ENCODE measurements around the gene HOTAIR. TPM values are rescaled to one million over a fixed set of nuclear protein-coding genes. Genes with fewer than 3 reads are reported as not detected.
A peak's percentile ranks its signal among the peaks of the same experiment; 100 is the strongest.

HOTAIR gene
- total RNA-seq, 1 experiment from 2014 or later = 7.9 TPM

DNA sequence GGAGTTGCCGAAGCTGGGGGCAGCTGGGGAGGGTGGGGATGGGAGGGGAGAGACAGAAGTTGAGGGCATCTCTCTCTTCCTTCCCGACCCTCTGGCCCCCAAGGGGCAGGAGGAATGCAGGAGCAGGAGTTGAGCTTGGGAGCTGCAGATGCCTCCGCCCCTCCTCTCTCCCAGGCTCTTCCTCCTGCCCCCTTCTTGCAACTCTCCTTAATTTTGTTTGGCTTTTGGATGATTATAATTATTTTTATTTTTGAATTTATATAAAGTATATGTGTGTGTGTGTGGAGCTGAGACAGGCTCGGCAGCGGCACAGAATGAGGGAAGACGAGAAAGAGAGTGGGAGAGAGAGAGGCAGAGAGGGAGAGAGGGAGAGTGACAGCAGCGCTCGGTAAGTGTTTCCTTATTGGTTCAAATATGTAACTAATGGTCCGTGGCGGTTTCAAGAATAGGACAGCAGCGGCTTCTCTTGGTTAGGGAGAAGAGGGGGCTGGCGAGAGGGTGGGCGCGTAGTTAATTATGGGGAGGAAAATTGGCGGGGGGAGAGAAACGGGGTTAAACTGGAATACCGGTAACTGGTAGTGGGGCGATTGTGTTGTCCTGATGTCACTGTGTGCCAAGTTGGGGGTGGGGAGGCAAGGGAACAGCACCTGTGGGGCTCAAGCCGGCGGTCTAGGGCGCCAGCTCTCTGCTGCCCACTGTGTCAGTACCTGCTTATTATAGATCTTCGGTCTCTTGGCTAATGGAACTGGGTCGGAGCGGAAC, 42.5 kb upstream of the HOTAIR start:
- Histone ChIP-seq H3K27ac (peak overlapping the region; percentile 7; the same call in 1 of the 2 replicates), H3K9me3 (ENCODE audit: insufficient read depth, low read depth) (no peaks in the 10 kb centered on the region), H3K9me2 (ENCODE audit: insufficient read depth) (no peaks in the 10 kb centered on the region), H3K27me3 (ENCODE audit: insufficient read depth, low read depth) (no peaks in the 10 kb centered on the region), H3K4me2 (peak overlapping the region; percentile 99), H4K20me1 (ENCODE audit: insufficient read depth) (no peaks in the 10 kb centered on the region), H3K36me3 (ENCODE audit: low read depth) (no peaks in the 10 kb centered on the region), H3F3A (ENCODE audit: insufficient read depth, low read depth) (no peaks in the 10 kb centered on the region), H3K79me2 (ENCODE audit: low read depth) (no peaks in the 10 kb centered on the region), H3K4me1 (replicated peaks; ENCODE audit: insufficient read depth) (no peaks in the 10 kb centered on the region; the same call in 1 of the 2 replicates), H2AFZ (peak overlapping the region; percentile 94), H3K4me3 (peak overlapping the region; percentile 82)
- intact Hi-C loops (cut with micrococcal nuclease; ENCODE audit: unreplicated experiment) = no loop called here
- peak in 1 of 2 experiments; percentile 52 for DNase-seq
- no TSS peak for BruUV-seq (replicated peaks)
- TF ChIP-seq, protein P1, sequence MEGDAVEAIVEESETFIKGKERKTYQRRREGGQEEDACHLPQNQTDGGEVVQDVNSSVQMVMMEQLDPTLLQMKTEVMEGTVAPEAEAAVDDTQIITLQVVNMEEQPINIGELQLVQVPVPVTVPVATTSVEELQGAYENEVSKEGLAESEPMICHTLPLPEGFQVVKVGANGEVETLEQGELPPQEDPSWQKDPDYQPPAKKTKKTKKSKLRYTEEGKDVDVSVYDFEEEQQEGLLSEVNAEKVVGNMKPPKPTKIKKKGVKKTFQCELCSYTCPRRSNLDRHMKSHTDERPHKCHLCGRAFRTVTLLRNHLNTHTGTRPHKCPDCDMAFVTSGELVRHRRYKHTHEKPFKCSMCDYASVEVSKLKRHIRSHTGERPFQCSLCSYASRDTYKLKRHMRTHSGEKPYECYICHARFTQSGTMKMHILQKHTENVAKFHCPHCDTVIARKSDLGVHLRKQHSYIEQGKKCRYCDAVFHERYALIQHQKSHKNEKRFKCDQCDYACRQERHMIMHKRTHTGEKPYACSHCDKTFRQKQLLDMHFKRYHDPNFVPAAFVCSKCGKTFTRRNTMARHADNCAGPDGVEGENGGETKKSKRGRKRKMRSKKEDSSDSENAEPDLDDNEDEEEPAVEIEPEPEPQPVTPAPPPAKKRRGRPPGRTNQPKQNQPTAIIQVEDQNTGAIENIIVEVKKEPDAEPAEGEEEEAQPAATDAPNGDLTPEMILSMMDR (conservative IDR thresholded peaks at IDR 0.05) = no peak
- no peak for TF ChIP-seq EZH2 (IDR thresholded peaks at IDR 0.05; ENCODE audit: low read depth)
- ChIA-PET POLR2A (ENCODE audit: unreplicated experiment) (interaction anchor here (0.5 to 0.8 kb wide), 6 partner anchors 19 to 427 kb away, joined by 3 to 31 read pairs (median 4); partner anchors contain the start of gene SMUG1), CTCF (interaction anchor here (0.6 to 1.8 kb wide), 7 partner anchors 8 to 326 kb away, joined by 3 to 37 read pairs (median 4); partner anchors contain the start of genes HOXC5 and HOXC8)

DNA sequence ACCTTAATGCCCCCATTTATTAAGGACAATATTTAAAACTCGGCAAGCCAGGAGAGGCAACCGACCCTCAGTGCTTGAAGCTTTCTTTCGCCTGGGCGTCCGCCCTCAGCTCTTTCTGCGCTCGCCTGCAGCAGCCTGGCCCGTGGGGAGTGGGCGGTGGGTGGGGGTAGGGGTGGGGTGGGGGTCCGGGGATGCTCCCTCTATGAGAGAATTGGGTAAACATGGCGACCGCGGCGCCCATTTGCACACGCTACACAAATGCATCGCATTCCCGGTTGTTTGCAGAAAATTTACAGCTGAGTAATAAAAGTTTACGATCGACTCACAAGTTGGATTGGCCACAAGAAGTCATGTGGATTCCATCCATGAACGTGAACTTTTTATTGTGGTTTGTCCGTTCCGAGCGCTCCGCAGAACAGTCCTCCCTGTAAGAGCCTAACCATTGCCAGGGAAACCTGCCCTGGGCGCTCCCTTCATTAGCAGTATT, 41.8 kb upstream of the HOTAIR start:
- BruUV-seq (replicated peaks) = no TSS peak
- Histone ChIP-seq H3K36me3 (ENCODE audit: low read depth) (no peaks in the 10 kb centered on the region), H4K20me1 (ENCODE audit: insufficient read depth) (no peaks in the 10 kb centered on the region), H2AFZ (no peak overlapping the region), H3K79me2 (ENCODE audit: low read depth) (no peaks in the 10 kb centered on the region), H3K4me3 (peak overlapping the region; percentile 82), H3K27ac (no peak overlapping the region), H3F3A (ENCODE audit: insufficient read depth, low read depth) (no peaks in the 10 kb centered on the region), H3K4me2 (peak overlapping the region; percentile 99), H3K9me3 (ENCODE audit: insufficient read depth, low read depth) (no peaks in the 10 kb centered on the region), H3K9me2 (ENCODE audit: insufficient read depth) (no peaks in the 10 kb centered on the region), H3K27me3 (ENCODE audit: insufficient read depth, low read depth) (no peaks in the 10 kb centered on the region), H3K4me1 (replicated peaks; ENCODE audit: insufficient read depth) (no peaks in the 10 kb centered on the region; the same call in 1 of the 2 replicates)
- ChIA-PET POLR2A (ENCODE audit: unreplicated experiment) (no interaction called here), CTCF (interaction anchor here (0.5 to 1.8 kb wide), 6 partner anchors 8 to 363 kb away, joined by 3 to 37 read pairs (median 4); partner anchors contain the start of genes HOXC5 and HOXC8)
- DNase-seq = no peak
- intact Hi-C loops (cut with micrococcal nuclease; ENCODE audit: unreplicated experiment) = no loop called here
- TF ChIP-seq EZH2 (IDR thresholded peaks at IDR 0.05; ENCODE audit: low read depth) = no peak
- TF ChIP-seq, protein P1 (conservative IDR thresholded peaks at IDR 0.05) = no peak

DNA sequence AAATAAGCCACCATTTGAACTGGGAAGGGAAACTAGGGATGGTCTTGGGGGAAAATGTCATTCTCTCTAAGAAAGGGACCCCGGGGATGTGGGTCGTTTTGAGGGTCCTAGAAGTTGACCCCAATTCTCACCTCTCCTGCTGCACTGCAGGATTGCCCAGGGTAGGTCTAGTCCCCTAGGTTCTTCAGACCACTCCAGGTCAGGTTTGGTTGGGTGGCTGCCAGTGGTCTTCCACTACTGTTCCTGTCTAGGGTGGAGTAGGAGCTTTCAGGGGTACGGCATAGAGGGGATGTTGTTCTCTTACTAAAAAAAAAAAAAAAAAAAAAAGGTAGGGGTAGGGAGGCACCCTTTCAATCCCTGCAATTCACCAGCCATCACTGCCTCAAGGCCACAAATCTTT, 41.3 kb upstream of the HOTAIR start:
- Histone ChIP-seq H3K9me3 (ENCODE audit: insufficient read depth, low read depth) (no peaks in the 10 kb centered on the region), H3K4me3 (no peak overlapping the region), H2AFZ (no peak overlapping the region), H3K9me2 (ENCODE audit: insufficient read depth) (no peaks in the 10 kb centered on the region), H3K27ac (no peak overlapping the region), H3K36me3 (ENCODE audit: low read depth) (no peaks in the 10 kb centered on the region), H3K4me2 (0 out of 2 replicates have a peak overlapping the region, but pooled peaks have one; percentile 99), H3K27me3 (ENCODE audit: insufficient read depth, low read depth) (no peaks in the 10 kb centered on the region), H3K79me2 (ENCODE audit: low read depth) (no peaks in the 10 kb centered on the region), H3K4me1 (replicated peaks; ENCODE audit: insufficient read depth) (no peaks in the 10 kb centered on the region; the same call in 1 of the 2 replicates), H3F3A (ENCODE audit: insufficient read depth, low read depth) (no peaks in the 10 kb centered on the region), H4K20me1 (ENCODE audit: insufficient read depth) (no peaks in the 10 kb centered on the region)
- ChIA-PET CTCF (interaction anchor here (0.5 to 0.6 kb wide), 3 partner anchors 264 to 363 kb away, joined by 4 to 6 read pairs (median 5); partner anchors contain the start of gene CISTR), POLR2A (ENCODE audit: unreplicated experiment) (no interaction called here)
- intact Hi-C loops (cut with micrococcal nuclease; ENCODE audit: unreplicated experiment) = no loop called here
- DNase-seq = no peak
- TF ChIP-seq, protein P1 (conservative IDR thresholded peaks at IDR 0.05) = no peak
- TF ChIP-seq EZH2 (IDR thresholded peaks at IDR 0.05; ENCODE audit: low read depth) = no peak
- no TSS peak for BruUV-seq (replicated peaks)

Measured in PC-9 (cell line).